ENCODE results near the gene EMC10.

DNA sequence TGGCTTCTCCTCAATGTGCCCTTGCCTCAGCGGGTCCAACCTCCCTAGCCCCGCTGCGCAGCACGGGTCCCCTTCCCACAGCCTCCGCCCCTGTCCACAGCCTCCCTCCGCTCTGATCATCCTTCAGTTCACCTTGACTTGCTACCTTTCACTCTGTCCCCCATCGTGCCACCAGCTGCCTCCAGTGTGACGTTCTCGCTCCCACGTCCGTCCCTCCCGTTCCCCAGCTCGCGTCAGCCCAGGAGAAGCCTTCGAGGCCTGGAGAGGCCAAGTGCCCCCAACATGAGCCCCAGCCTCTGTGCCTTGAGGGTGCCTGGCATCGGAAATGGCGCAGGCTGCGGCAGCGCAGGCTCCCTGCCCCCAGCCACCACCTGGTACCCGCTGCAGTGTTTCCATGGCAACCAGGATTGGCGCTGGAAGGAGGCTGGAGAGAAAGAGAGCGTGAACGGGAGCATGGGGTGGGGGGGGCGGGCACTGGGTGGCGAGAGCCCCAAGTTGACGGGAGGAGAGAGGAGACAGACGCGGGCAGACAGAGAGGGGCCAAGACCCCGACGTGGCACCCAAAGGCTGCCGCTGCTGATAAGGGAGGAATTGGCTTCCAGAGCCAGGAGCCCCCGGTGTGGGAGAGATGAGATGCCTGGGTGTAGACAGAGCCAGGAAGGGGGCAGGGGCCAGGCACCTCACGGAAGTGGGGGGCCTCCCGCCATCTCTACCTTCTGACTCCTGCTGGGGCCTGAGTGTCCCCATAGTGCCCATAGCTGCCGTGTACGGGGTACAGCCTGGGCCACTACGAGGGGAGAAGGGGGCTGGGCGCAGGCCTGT, 38.2 kb downstream of the EMC10 start:
- TF ChIP-seq, protein P1, sequence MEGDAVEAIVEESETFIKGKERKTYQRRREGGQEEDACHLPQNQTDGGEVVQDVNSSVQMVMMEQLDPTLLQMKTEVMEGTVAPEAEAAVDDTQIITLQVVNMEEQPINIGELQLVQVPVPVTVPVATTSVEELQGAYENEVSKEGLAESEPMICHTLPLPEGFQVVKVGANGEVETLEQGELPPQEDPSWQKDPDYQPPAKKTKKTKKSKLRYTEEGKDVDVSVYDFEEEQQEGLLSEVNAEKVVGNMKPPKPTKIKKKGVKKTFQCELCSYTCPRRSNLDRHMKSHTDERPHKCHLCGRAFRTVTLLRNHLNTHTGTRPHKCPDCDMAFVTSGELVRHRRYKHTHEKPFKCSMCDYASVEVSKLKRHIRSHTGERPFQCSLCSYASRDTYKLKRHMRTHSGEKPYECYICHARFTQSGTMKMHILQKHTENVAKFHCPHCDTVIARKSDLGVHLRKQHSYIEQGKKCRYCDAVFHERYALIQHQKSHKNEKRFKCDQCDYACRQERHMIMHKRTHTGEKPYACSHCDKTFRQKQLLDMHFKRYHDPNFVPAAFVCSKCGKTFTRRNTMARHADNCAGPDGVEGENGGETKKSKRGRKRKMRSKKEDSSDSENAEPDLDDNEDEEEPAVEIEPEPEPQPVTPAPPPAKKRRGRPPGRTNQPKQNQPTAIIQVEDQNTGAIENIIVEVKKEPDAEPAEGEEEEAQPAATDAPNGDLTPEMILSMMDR (IDR thresholded peaks at IDR 0.05) = no peak
- TF ChIP-seq GABPA (IDR thresholded peaks at IDR 0.05; ENCODE audit: low read depth) = no peak
- no peak for TF ChIP-seq RAD21 (IDR thresholded peaks at IDR 0.05; ENCODE audit: low read length)
- TF ChIP-seq TAF1 (IDR thresholded peaks at IDR 0.05; ENCODE audit: borderline replicate concordance, low read depth, low read length) = no peak

Measured in SK-N-SH (cell line).